HG03280 (cell line): ENCODE data around the gene EPHA7.

Experiments used
- ATAC-seq: cut with Tn5 transposase; IDR thresholded peaks from one replicate; pipeline ENCODE4 v1.9.1; 2021; ENCODE audit warnings: mild to moderate bottlenecking, moderate library complexity; ENCODE audit not compliant: unreplicated experiment

EPHA7 gene

DNA sequence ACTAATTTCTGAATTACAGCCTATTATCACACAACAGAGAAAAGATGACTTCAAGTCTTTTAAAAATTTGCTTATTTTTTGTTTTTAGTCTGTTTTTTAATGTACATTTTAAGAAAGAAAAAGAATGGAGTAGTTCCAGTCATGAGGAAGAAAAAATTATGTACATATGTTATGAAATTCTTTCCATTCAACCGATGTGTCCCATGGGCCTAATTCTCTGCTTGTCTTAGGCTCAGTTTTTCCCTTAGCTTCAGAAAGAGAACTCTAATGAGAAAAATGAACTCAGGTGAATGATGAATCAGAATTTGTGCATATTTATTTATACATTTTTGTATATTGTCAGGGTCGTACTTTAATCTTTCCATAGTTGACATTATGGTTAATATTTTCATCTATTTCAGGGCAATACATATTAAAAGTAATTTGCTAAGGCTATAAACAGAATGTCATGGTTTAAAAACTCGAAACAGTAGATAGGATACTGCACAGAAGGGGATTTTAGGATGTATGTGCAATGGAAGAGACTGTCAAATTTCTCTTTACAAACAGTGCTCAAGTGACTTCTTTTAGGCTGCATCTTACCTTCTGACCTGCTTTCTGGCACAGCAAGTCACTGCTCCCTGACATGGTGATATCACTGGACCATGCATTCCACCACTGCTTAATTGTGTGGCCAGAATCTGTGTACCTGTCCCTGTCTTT lies 153.1 kb downstream of the EPHA7 start:
- ATAC-seq: no peak

DNA sequence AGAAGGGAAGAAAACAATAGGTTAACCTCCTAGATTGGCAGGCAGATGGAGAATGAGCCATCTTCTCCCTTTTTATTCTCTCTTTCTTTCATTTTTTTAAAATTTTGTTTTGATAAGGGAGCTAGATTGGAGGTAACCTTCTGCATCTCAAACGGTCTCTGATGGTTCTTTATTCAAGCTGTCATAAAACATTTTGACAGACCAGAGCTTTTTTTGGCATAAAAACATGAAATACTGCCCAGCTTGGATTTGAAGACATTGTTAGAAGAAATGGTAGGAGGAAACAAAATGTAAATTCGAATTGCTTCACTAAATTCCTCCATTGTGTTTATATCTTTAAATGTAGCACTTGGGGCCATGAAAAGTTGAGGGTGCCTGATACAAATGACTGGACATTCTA lies 158.5 kb downstream of the EPHA7 start:
- no peak for ATAC-seq

DNA sequence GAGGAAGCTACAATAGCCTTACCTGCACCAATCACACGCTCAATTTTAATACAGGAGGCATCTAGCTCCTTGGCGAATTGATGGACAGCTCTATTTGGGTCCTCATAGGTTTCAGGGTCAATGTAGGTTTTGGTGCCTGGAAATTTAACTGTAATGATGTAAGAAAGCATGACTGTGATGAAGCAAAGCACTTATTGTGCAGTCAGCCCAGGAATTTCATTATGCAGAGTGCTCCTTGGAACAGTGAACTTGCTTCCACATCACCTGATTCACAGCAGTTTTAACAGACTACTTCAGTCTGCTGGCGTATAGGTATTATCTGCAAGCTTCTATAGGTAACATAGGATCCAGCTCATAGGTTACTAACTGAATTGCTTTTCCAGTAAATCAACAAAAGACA lies 160.0 kb downstream of the EPHA7 start:
- ATAC-seq: no peak

DNA sequence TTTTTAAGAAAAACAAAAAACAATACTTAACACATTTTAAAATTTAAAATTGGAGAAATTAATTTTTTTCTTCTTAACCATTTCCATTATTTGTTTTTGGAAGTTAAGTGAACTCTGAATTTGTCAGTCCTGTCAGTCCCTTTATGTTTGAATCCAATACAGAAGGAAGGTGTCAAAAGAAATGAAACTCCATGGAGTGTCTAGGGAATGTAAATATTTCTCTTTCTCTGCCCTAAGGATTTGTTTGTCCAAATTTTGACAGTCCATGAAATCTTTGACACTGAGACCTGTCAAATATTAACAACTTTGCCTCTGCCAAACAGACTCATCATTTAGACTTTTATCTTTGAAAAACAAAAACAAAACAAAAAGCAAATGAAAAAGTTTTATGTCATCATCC lies 166.4 kb downstream of the EPHA7 start:
- no peak for ATAC-seq

DNA sequence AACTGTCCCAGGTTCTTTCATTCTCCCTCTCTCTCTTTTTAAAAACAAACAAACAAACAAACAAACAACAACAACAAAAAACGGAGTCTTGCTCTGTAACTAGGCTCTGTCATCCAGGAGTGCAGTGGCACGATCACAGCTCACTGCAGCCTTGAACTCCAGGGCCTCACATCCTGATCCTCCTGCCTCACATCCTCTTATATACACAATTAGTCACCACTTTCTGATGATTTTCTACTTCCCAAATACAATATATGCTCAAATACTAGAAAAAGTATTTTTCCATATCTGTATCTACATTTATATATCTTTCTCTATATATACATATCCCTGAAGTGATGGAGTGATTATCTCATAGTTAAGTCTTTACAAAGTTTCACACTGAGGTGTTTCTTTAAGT lies 170.7 kb downstream of the EPHA7 start:
- no peak for ATAC-seq

GRCh38 chr6:93243231-93243778 lies 176.1 kb downstream of the EPHA7 start:
- no peak for ATAC-seq

- ATAC-seq: no peak
Observed at GRCh38 chr6:93242049-93242448, 177.3 kb downstream of the EPHA7 start.

DNA sequence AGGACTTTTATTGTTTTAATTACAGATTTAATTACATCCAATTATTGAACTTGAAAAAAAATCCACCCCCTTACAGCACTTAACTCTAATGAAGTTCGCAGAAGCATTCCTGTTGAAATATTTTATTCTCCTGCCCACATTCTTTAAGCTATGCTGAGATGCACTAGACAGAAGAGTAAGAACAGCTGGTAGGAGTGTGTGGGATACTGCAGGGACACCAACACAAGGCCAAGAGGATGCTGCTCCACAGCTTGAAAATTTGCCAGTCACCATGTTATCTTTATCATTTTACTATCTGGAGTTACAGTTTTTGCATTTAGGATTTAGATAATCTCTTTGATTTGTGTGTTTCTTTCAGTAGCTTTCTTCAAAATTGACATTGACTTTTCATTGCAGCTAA lies 180.7 kb downstream of the EPHA7 start:
- ATAC-seq: no peak

- no peak for ATAC-seq
Observed at GRCh38 chr6:93235775-93236174, 183.6 kb downstream of the EPHA7 start.

DNA sequence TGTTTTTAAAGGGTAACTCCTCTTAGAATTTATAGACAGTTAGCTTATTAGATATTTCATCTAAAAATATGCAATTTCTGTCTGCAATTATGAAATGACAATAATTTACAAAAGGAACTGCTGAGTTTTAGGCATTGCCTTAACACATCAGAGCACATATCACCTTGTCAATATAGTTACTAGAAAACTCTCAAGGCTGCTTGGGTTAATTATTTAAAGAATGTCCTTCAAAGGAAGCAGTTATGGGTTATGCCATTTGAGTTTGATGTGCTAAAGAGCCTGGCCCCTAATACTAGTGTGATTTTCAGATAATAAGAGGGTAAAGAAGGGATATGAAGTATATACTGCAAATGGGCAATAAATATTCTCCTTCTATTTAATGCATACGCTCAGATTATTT lies 192.5 kb downstream of the EPHA7 start:
- no peak for ATAC-seq

- no peak for ATAC-seq
Observed at GRCh38 chr6:93222071-93222851, 197.1 kb downstream of the EPHA7 start.

- ATAC-seq: no peak
Observed at GRCh38 chr6:93219447-93219846, 199.9 kb downstream of the EPHA7 start.

DNA sequence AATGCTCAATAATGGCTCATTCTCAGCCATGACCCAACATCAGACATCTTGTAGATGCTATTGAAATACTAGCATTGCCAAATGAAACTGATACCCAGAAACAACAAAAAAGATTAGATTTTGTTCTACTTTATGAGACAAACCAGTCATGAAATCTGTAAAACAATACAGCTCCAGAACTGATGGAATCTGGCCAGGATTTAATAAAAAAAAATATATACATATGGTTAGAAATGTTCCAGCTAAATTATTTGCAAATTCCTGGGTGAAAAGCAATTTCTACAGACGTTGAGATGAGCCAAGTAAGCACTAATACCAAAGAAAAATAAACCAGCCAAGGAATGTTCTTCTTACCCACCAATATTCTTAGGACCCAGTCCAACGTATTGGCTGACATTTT lies 201.3 kb downstream of the EPHA7 start:
- no peak for ATAC-seq

DNA sequence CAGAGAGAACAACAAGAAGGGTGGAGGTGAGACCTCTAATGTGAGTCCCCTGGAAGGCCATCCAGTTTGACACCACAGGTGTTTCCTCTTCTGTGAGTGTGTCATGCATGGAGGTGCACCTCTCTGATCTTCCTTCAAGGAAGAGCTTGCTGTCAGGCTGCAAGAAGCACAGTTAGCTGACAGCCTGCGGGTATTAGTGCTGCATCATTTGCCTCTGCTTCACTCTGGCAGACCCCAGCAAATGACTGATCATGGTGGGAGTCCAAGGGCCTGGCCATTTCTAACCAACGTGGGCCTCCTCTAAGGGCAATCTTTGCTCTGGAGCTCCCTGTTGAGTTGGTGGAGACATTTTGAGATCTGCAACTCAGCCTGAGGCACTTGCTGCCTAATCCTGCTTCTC lies 206.3 kb downstream of the EPHA7 start:
- ATAC-seq: no peak

DNA sequence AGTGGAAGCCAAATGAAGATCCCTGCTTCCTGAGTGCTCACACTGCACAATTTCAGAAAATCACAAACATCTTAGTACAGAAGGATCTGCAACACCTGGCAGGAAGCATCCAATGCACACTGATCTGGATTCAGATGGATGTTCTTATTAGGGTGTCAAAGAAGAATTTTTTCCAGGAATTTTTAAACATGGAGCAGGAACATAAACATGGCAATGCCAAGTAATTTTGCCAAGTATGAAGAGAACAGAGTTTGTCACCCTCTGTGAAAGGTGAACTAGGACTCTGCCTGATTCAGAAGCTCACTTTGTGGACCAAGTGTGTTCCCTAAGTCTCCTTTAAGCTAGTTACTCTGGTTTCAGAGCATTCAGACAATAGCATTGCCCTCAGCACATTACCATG lies 208.5 kb downstream of the EPHA7 start:
- ATAC-seq: no peak

- ATAC-seq: no peak
Observed at GRCh38 chr6:93209358-93209757, 210.0 kb downstream of the EPHA7 start.

- ATAC-seq: no peak
Observed at GRCh38 chr6:93196406-93196970, 222.9 kb downstream of the EPHA7 start.

GRCh38 chr6:93194480-93194879 lies 224.9 kb downstream of the EPHA7 start:
- ATAC-seq: no peak

DNA sequence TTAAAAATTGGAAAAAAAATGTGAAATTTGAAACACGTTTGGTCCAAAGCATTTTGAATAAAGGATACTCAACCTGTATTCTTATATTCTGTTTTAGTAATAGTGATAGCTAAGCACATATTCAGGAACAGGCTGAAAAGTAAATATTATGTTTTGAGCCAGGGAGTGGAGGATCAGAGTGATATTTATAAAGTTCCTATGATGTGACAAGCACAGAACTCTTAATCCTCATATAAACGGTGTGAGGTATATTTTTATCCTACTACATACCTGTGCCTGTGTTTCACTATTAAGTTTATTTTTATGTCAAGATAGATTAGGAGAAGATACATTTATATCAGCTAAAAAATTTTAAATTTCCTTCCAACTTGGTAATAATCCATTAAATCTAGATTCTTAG lies 225.5 kb downstream of the EPHA7 start:
- ATAC-seq: no peak
